ENCODE results near the gene GSAP. TPM values are rescaled to one million over a fixed set of nuclear protein-coding genes. Genes with fewer than 3 reads are reported as not detected.

Gene GSAP
- total RNA-seq, 1 donor from 2014 or later, result 7.3 TPM

GRCh38 chr7:77318019-77318418 lies 98.1 kb downstream of the GSAP start:
- DNase-seq (ENCODE audit: missing footprints) (no peak), ATAC-seq (no peak)
- intact Hi-C loops (cut with DNase I), result no loop called here

DNA sequence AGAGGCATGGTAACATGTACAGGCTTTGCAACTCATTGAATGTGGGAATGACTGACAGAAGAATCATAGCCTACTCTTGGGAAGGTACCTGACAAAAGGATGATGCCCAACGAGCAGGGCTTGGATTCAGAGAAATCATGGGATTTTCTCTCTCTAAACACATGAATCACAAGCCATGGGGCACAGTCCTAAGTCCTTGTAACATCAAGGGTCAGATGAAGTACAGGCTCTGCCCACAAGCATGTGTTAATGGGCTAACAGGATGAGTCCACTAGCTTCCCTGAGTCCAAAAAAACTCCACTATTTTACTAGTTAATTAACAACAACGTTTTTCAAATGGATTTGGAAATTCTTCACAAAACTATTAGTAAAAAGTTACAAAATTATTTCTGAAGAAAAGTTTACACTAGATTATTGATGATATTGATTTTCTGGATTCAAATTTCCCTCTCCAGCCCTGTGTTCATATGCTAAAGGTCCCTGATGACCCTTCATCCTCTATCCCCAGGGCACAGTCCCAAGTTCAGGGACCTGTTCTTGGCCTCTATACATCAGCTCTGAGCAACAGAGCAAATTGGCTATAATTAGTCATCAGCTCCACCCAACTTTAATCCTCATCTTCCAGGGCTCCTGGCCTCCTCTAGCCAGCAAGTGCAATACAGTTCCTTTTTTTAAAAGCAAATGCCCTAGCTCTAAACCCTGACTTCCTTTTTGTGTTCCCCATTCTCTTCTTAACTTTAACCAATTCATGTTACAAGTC lies 99.8 kb downstream of the GSAP start:
- intact Hi-C loops (cut with DNase I), result no loop called here

GRCh38 chr7:77315182-77315591 lies 101.0 kb downstream of the GSAP start:
- intact Hi-C loops (cut with DNase I), result no loop called here
- peak; percentile 76 for ATAC-seq
- no peak for DNase-seq (ENCODE audit: missing footprints)

More for the DNA sequence above, 99.8 kb downstream of the GSAP start:
- DNase-seq (ENCODE audit: missing footprints), result no peak
- no peak for ATAC-seq

- intact Hi-C loops (cut with DNase I), result no loop called here
- no peak for DNase-seq (ENCODE audit: missing footprints)
- ATAC-seq, result no peak
These were observed 102.2 kb downstream of the GSAP start for GRCh38 chr7:77313876-77314480.

DNA sequence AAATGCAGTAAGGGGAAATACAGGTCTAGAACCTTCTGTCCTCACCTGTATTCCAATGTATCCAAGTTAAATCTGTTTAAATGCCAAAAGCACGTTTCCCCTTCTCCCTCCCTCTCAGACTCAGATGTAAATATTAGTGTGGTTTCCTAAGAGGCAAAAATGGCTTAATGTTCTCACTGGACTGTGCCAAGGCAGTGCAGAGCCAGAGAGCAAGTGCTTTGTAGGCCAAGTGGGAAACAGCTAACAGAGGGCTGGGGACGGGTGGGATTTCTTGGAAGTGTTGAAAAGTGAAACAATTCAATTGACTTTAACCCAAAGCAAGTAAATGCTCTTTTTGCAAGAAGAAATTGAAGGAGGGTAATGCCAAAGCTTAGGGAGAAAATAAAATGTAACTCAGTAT lies 103.1 kb downstream of the GSAP start:
- intact Hi-C loops (cut with DNase I), result no loop called here
- DNase-seq (ENCODE audit: missing footprints), result no peak
- peak; percentile 28 for ATAC-seq

- DNase-seq (ENCODE audit: missing footprints) (no peak), ATAC-seq (no peak)
- intact Hi-C loops (cut with DNase I), result no loop called here
These were observed 105.2 kb downstream of the GSAP start for GRCh38 chr7:77310982-77311381.

- intact Hi-C loops (cut with DNase I), result no loop called here
- DNase-seq (ENCODE audit: missing footprints) (no peak), ATAC-seq (no peak)
These were observed 106.4 kb downstream of the GSAP start for GRCh38 chr7:77309714-77310220.

- no peak for DNase-seq (ENCODE audit: missing footprints)
- peak; percentile 42 for ATAC-seq
- intact Hi-C loops (cut with DNase I), result no loop called here
These were observed 107.4 kb downstream of the GSAP start for GRCh38 chr7:77308792-77309191.

DNA sequence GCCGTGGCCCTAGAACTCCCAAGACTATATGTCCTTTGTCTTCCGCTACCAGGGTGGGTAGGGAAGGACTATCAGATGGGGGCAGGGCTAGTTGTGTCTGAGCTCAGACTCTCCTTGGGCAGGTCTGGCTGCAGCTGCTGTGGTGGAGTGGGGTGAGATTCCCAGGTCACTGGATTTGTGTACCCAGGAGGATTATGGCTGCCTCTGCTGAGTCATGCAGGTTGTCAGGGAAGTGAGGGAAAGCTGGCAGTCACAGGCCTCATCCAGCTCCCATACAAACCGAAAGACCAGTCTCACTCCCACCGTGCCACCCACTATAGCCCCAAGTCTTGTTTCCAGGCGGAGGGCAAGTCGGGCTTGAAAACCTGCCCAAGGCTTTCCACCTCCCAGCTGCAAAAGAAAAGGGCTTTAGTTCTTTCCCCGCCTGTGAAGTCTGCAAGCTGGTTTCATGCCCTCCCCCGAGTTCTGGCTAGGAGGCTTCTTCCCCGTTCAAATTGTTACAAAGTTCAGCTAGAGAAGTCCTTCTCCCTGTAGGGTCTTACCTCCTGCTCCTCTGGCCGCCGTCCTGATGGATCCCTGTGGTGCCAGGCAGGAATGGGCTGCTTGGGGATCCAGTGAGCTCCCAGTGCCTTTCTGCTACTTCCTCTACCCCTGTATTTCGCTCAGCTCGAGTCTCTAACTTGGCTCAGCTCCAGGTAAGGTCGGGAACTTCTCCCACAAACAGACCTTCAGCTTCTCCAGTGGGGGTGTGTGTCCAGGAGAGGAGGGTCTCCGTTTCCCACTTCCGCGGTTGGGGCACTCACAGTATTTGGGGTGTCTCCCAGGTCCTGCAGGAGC lies 109.7 kb downstream of the GSAP start:
- intact Hi-C loops (cut with DNase I), result no loop called here
- ATAC-seq (no peak), DNase-seq (ENCODE audit: missing footprints) (no peak)

DNA sequence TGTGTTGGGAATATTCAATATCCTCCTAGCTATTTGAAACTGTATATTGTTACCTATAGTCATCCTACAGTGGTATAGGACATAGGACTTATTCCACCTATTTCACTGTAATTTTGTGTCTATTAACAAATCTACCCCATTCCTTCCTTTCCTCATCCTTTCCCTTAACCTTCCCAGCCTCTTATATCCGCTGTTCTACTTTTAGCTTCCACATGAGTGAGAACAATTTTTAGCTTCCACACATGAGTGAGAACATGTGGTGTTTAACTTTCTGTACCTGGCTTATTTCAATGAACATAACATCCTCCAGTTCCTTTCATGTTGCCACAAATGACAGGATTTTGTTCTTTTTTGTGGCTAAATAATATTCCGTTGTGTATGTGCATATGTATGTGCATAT lies 120.6 kb downstream of the GSAP start:
- no peak for DNase-seq (ENCODE audit: missing footprints)

DNA sequence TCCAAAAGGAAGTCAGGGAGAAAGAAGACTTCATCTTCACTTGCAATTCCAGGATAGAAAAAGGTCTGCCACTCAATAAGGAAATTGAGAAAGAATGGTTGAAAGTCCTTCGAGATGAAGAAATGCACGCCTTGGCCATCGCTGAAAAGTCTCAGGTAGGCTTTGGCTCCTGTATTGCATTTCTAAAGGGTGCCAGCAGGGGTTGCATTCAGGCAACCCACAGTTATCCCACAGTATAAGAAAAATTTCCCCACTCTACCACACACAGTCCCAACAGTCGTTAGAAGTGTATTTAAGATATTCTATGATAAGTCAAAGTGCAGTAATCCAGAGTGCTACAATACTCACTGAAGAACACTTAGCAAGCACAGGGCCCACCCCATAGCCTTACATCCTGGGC lies 123.1 kb downstream of the GSAP start:
- ATAC-seq, result no peak
- DNase-seq (ENCODE audit: missing footprints), result no peak
- intact Hi-C loops (cut with DNase I), result no loop called here

More for the DNA sequence above, 120.6 kb downstream of the GSAP start:
- ATAC-seq, result no peak
- intact Hi-C loops (cut with DNase I), result no loop called here

DNA sequence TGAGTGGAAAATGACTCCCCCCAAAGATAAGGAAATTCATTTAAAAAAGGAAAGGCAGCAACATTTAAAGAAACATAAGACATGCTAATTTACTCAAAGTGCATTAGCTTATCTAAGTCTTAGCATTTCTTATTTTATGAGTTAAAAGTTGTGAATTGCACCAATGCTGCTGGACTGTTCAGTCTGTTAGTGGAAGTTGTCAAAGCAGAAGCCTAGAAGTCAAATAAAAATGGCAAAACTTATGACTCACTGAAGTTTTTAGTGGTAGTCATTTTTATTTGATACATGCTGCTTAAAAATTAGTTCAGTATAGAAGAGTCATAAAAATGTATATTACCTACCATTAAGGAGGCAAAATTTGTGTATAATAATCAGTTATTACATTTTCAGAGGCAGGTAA lies 125.7 kb downstream of the GSAP start:
- intact Hi-C loops (cut with DNase I), result no loop called here
- DNase-seq (ENCODE audit: missing footprints) (no peak), ATAC-seq (no peak)

GRCh38 chr7:77289387-77289786 lies 126.8 kb downstream of the GSAP start:
- ATAC-seq (no peak), DNase-seq (ENCODE audit: missing footprints) (no peak)
- intact Hi-C loops (cut with DNase I), result no loop called here

GRCh38 chr7:77288676-77289320 lies 127.4 kb downstream of the GSAP start:
- intact Hi-C loops (cut with DNase I), result no loop called here
- DNase-seq (ENCODE audit: missing footprints) (no peak), ATAC-seq (no peak)

DNA sequence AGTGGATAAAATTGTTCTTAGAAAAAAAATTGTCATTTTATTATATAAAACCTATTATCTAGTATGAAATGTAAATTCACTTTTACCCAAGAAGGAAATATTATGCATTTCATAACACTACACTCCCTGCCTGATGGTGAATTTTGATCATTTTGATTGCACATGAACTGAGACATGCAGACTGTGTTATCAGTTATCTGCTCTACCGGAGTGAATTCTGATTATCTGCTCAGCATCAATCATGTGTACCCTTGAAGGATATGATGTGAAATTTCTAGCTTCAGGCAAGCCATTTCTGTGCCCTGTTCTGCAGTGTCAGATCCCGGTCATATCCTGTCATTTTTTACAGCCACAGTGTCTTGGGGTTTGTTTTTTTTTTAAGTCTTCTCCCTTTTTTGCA lies 131.5 kb downstream of the GSAP start:
- ATAC-seq (no peak), DNase-seq (ENCODE audit: missing footprints) (no peak)

DNA sequence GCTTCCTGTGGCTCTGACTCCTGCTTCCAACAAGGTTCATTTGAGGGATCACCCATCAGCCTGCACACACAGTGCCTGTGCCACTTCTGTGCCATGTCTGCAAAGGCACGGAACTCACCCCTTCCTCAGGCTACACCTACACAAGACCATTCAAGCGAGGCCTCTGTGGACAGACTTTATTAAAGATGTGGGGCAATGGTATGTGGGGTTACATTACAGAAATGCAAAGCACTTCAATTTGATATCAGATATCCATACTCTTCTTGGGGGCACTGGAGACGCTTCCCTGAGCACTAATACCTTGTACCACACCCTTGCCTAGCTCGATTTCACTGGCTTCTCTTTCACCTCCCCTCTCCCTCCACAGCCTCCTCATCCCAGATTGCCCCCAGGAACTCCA lies 132.1 kb downstream of the GSAP start:
- intact Hi-C loops (cut with DNase I), result no loop called here
- ATAC-seq, result no peak
- DNase-seq (ENCODE audit: missing footprints), result no peak

More for the DNA sequence above, 131.5 kb downstream of the GSAP start:
- intact Hi-C loops (cut with DNase I), result no loop called here

DNA sequence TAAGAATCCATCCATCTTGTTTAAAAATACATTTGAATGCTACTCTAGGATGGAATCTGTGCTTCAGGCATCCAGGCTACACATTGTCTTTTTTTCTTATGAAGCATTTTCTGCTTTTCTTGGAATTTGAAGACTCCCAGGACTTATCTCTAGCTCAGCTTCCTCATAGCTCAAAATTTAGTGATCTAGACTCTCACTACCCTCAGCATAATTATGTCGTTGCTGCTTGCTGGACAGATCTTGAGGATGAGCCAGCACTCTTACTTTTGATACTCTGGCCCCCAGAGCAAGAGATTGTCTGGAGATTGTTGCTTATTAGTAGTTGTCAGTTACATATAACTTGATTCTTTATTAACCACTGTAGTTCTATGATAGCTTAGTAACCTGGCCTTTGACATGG lies 133.3 kb downstream of the GSAP start:
- intact Hi-C loops (cut with DNase I), result no loop called here
- DNase-seq (ENCODE audit: missing footprints) (no peak), ATAC-seq (no peak)

GRCh38 chr7:77281780-77282478 lies 134.2 kb downstream of the GSAP start:
- peak; percentile 69 for DNase-seq (ENCODE audit: missing footprints)

GRCh38 chr7:77276120-77276519 lies 140.0 kb downstream of the GSAP start:
- DNase-seq (ENCODE audit: missing footprints), result no peak
- intact Hi-C loops (cut with DNase I), result no loop called here
- ATAC-seq, result no peak

More at GRCh38 chr7:77281780-77282478, 134.2 kb downstream of the GSAP start:
- ATAC-seq, result peak; percentile 62
- intact Hi-C loops (cut with DNase I), result no loop called here

All from Right ventricle myocardium inferior (tissue), 1 donor.